GM21390 (cell line): ENCODE measurements around the gene DOCK9.
A peak's percentile ranks its signal among the peaks of the same experiment; 100 is the strongest.
"Not testable (repeated sequence)": the region's sequence is repeated elsewhere in the genome, so short reads cannot be mapped to it uniquely, and the experiment has no call there.

Experiments
- ATAC-seq: cut with Tn5 transposase; IDR thresholded peaks from one replicate; pipeline ENCODE4 v1.9.1; 2021; ENCODE audit not compliant: unreplicated experiment

DOCK9 gene

DNA sequence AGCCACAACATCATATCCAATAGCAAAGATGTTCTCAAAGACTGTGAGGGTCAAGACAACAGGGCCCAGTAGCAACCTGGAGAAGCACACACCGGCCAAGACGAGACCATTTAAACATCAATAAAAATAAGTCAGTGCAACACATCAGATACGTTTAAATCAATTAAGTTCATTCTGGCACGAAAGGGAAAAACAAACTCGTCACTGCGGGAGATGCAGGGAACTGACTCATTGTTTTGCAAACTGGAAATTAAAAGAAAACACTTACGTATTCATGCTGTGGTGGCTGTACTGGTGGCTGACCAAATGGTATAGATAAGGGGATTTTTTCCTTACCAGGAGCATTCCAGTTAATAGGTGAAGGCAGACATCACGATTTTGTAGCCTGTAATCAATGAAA lies 199.1 kb downstream of the DOCK9 start:
- ATAC-seq, result no peak

DNA sequence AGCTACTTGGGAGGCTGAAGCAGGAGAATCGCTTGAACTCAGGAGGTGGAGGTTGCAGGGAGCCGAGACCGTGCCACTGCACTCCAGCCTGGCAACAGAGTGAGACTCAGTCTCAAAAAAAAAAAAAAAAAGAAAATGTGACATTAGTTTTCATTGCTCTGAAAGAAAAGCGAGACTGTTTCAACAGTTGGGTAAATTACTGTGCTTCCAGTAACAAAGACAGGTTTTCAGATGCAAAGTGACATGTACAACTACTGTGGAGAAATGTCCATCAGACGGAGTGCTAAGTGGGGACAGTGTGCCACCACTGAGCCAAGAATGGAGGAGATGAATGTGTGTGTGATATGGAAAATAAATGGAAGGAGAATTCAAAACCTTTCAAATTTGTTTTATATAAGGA lies 201.2 kb downstream of the DOCK9 start:
- ATAC-seq, result no peak

DNA sequence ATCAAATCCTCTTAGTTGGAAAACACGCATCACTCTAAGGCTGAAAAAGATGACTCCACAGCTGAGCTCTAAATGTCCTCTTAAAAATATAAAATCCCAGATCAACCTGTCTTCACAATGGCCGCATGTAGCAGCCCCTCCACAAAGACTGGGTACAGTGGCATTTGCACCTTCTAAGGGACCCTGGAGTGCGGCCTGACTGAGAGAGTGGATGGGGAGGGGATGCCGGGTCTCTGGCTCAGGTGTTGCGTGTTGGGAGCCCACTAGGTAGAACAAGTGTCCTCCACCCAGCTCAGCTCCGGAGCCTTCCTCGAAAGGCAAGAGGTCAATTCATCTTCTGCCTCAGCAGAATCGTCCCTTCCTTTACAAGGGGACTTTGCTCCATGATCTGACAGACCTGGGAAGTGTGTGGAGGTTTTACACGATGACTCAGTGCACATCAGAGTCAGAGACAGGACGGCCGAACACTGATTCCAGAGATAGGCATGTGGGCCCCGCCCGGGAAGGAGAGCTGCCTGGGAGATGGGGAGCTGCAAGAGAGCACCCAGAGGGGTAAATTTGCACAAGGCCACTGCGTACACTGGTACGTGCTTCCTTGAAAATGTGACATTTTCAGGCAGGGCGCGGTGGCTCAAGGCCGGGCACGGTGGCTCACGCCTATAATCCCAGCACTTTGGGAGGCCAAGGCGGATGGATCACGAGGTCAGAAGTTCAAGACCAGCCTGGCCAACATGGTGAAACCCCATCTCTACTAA lies 201.8 kb downstream of the DOCK9 start:
- no peak for ATAC-seq

DNA sequence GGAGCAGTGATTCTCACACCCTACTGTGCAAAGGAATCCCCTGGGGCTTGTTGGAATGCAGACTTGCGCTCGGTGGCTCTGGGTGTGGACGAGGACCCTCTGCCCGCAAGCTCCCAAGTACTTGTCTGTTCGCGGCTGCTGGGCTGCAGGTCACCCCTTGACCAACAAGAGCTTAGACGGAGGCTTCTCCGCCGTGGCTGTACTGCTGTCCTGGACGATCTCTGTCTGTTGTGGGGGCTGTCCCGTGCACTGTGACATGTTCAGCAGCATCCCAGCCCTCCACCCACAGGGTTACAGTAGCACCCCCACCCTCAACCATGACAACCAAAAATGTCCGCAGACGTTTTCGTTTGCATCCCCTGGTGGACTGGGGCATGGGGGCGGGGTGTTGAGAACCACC lies 202.5 kb downstream of the DOCK9 start:
- no peak for ATAC-seq

DNA sequence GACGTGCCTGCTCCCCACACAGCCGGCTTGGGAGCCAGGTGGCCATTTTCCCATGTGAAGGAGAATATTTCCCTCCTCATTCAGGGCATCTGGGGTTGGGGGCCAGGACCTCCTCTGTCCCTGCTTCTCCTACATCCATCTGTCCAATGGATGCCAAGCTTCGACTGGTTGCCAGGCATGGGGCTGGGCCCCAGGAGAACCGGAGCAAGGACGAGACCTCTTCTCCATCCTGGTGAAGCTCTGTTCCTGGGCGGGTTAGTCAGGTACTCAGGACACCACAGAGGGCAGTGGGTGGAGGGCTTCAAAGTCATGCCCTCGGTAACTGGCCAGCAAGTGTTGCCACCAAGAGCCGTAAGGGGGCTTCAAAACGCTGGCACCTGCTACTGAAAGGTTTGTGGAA lies 203.1 kb downstream of the DOCK9 start:
- ATAC-seq, result no peak

DNA sequence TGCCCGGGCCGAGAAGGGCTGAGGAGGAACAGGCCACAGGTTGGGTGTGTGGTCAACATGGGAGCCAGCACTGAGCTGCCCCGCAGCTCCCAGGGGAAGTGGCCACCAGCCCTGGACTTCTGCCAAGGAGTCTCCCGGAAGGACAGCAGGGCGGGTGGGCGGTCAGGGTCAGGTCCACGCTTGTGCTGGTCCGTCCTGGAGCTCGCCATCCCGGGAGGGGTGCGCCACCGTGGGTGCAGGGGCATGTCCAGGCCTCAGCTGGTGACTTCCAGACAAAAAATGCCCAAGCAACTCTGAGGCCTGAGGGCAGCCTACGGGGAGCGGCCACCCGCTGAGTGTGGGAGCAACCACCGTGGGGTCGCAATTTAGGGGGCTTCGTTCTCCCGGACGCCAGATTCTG lies 203.9 kb downstream of the DOCK9 start:
- ATAC-seq, result no peak

DNA sequence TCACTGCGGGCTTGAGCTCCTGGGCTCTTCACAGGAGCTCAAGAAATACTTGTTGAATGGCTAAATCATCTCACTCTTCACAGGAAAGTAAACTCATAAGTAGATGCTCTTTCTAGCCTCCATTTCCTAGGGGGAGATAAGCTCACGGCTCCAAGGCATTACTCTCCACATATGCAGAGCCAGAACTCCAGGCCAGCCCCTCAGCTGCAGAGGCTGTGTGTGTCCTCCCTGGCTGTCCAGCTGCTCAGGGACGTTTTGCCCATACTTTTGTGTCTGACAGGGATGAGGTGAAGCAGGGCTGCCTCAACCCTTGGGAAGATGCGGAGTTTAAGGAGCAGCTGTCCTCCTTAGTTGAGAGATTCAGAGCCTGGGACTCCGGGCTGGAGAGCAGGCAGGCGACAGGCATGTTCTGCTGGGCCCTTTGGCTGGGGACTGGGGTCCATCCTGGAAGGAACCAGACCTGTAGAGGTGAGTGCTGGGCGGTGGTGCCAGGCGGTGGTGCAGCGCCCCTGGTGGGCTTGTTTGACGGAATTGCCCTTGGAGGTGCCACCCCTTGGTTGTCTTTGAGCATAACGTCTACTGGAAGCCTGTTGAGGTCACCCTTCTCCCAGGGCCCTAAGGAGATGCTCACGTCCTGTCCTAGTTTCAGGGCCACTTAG lies 204.9 kb downstream of the DOCK9 start:
- no peak for ATAC-seq

DNA sequence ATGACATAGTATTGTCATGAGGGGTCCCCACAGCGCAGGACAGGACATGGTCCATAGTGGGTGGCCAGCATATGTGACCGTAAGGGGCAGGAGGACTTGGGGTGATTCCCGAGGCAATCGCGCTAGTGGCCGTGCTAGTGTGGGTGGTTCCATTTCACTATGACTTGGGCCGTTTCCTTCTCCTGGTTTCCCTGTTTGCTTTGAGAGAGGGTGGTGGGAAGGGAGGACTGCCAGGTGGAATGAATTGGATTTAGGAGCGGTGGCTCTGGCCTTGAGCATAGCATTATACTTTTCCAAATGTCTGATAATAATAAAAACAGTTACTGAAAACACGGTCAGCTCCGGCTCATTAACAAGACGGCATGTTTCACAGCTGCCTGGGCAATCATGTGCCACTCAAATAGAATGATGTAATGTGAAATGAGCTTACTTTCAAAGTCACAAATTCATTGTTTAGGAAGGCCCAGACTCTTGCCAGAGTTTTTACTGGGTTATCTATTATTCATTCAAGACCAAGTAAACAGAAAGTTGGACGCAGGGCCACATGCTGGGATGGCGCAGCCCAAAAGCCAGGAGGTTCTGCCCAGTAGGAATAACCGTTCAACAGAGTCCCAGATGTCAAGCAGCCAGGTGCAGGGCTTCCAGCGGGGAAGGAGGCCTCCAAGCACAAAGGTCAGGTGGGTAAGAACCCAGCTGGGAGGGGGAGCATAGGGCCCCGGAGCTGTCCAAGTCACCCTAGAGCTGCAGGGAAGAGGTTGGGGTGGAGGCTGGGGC lies 205.8 kb downstream of the DOCK9 start:
- no peak for ATAC-seq

DNA sequence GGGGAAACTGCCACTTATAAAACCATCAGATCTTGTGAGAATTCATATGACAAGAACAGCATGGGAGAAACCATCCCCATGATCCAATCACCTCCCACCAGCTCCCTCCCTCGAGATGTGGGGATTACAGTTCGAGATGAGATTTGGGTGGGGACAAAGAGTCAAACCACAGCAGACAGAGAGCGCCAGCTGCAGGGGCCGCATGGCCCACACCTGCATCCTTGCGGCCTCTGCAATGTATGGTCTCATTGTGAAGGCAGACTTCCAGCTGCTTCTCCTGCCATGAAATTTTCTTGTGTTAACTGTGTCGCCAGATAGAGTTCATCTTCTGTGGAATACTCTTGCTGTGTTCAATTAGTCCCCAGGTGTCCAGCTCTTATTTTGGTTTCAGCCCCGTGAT lies 208.1 kb downstream of the DOCK9 start:
- no peak for ATAC-seq

DNA sequence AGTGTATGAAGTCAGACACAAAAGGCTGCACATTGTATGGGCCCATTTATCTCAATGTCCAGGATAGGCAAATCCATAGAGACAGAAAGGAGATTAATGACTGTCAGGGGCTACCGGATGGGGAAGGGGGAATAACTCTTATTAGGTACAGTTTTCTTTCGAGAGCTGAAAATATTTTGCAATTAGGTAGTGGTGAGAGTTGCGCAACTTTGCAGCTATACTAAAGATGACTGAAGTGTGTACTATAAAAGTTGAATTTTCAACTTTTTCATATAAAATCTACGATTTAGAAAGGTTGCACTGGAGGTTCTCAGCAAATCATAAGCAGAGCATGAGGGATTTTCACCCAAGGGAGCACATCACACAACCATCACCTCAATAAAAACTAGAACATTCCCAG lies 209.3 kb downstream of the DOCK9 start:
- ATAC-seq, result no peak

DNA sequence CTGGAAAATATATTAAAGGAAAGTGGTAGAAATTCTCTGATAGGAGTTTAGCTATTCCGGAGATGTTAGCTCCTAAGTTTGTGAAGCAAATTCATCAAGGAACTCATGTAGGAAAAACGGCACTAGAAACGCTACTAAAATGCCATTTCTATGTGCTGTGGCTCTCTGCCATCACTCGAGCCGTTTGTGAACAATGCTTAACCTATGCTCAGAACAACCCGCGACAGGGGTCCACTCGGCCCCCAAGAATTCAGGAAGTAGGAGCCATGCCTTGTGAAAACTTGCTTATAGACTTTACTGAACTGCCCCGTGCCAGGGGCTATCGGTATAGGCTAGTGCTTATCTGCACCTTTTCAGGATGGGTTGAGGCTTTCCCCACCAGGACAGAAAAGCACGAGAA lies 211.2 kb downstream of the DOCK9 start:
- no peak for ATAC-seq

DNA sequence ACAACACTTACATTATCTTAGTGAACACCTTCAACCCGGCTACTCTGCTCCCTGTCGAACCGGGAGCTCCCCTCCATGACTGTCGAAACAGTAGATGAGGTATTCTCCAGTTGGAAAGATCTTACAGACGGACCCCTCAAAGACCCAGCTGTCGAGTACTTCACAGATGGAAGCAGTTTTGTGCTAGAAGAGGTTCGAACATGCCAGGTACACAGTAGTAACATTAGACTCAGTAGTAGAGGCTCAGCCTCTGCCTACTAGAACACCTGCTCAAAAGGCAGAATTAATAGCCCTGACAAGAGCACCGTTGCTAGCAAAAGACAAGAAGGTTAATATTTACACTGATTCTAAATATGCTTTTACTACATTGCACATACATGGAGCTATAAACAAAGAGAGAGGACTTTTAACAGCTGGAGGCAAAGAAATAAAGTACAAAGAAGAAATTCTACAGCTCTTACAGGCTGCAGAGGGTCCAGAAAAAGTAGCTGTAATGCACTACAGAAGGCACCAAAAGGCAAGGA lies 211.8 kb downstream of the DOCK9 start:
- ATAC-seq, result no peak

DNA sequence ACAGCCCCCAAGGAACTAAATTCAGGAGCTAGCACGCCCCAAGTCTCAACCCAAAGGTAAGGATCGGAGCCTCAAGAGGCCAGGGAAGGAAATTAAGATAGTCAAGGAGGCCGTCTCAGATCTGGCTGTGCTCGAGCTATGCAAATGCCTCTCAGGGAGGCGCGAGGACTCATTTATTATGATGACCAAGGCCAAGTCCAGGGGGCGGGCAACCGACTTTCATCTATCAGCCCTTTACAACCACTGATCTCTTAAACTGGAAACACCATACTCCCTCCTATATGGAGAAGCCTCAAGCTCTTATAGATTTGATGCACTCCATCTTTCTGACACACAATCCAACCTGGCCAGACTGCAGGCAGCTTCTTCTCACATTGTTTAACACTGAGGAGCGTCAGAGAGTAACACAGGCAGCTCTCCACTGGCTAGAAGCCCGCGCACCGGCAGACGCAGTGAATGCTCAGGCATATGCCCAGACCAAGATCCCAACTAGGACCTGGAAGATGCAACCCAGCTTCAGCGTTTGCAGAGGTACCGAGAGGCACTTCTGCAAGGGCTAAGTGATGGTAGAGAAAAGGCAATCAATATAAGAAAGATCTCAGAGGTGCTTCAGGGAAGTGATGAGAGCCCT lies 215.8 kb downstream of the DOCK9 start:
- ATAC-seq, result peak; percentile 43

DNA sequence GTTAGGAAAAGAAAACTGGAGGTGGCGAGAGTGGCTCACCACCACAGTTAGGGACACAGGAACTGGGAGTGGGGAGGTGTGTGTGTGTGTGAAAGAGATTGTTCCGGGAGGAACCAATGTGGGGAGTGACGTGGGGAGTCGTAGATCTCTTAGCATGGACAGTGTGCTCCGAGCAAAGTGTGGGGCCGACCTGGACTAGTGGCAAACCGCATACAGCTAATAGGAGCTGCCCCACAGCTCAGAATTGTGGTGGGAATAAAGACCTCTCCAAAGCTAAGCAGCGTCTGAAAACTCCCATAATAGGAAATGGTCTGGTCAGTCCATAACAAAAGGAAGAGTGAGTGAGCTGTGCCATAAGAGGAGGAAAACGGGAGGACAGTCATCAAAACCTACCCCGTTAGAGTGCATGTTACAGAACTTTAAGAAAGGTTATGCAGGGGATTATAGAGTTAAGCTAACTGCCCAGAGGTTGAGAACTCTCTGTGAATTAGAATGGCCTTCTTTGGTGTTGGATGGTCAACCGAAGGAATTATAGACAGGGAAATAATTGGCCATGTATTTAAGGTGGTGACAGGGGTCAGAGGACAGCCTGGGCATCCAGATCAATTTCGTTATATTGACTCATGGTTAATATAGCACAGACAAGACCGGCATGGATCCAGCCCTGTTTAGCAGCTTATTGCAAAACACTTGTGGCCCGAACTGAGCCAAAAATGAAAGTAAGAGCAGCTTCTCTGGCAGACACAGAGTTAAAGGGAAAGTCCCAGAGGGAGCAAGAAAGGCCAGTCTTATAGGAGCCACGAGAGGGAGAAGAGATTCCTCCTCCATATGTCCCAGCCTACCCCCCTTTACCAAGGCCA lies 216.5 kb downstream of the DOCK9 start:
- ATAC-seq, result peak; percentile 86

DNA sequence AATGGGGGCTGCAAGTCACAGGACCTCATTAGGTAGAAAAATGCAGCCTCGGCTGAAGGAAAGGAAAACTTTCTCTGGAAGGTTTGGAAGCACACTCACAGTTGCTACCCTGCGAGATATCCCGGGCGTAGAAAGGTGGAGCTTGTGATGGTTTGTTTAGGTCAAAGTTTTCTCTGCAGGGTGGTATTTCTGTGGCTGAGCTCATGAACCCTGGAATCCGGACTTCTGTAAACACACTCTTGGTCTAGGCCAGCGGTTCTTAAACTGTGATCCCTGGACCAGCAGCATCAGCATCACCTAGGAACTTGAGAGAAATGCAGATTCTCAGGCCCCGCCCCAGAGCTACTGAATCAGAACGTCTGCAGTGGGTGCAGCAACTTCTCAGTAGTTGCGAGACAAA lies 222.1 kb downstream of the DOCK9 start:
- ATAC-seq, result no peak

DNA sequence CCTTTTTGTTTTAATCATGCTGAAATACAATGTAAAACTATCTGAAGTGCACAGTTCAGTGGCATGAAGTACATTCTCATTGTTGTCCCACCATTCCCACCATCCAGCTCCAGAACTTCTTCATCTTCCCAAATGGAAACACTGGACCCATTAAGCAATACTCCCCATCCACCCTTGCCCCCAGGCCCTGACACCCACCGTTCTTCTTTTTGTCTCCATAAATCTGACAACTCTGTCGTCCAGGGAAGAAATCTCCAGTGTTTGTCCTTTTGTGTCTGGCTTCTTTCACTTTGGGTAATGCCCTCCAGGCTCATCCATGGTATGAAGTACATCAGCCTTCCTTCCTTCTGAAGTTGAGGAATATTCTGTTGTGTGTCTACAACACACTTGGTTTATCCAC lies 222.7 kb downstream of the DOCK9 start:
- no peak for ATAC-seq

DNA sequence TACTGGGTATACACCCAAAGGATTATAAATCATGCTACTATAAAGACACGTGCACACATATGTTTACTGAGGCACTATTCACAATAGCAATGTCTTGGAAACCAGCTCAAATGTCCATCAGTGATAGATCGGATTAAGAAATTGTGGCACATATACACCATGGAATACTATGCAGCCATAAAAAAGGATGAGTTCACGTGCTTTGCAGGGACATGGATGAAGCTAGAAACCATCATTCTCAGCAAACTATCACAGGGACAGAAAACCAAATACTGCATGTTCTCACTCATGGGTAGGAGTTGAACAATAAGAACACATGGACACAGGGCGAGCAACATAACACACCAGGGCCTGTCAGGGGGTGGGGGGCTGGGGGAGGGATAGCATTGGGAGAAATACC lies 223.4 kb downstream of the DOCK9 start:
- ATAC-seq, result not testable (repeated sequence)

DNA sequence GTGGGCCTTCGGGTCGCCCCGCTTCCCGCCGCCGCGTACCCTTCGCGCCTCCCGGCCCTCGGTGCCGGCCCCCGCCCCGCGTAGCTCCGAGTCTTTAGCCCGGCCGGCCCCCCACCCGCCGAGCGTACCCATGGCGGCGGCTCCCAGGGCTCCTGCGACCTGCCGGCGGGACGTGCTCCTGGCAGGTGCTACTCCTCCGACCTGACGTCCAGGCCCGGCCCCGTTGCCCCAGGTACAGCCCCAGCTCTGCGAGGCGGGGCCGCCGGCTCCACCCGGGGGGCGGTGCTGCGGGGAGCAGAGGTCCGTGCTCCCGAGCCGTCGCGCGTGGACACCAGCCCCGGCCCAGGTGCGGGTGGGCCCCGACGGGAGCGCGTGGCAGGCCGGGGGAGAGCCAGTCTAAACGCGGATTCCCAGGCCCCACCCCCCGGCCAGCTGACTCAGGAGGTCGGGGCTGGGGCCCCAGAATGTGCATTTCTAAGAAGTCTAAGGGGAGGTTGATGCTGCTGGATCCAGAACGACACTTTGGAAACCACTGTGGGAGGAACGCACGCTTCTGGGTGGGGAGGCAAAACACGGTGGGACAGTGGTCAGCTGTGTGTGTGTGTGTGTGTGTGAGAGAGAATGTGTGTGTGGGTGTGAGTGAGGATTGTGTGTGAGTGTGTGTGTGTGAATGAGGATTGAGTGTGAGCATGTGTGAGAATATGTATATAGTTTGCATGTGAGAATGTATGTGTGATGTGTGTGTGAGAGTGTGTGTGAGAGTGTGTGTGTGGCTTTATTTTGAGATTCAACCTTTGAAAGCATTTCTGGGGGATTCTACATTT lies 225.2 kb downstream of the DOCK9 start, which contains the start of gene SLC15A1:
SLC15A1 (minus strand) TSS at position 206 of the 824 bp plus-strand sequence; CDS start at position 132, 74 bp downstream.
- no peak for ATAC-seq

DNA sequence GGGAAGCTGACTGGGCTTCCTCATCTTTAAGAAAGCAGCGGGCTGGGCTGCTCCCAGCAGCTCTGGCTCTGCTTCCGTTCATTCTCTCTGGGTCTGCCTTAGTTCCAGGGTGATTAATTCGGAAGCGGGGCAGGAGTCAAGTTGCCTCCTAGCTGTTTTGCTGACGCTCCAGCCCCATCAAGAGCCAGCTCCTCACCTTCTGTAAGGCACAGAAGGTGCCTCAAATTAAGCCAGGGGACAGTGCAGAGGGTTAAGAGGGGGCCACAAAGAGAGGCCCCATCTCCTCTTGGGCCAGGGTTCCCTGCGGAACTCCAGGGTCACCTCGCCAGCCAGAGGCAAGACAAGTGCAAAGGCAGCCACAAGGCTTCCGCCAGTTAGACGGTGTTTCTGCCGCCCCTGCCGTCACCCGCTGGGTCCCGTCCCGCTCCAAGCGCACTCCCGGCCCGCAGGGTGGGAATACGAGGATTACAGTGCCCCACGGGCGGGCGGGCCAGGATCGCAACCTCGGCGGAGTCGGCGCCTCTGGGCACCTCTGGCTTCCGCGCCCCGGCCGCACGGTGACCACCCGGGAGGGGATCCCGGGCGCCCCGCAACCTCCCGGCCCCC lies 225.9 kb downstream of the DOCK9 start:
- ATAC-seq, result no peak
